Panc1 (cell line): ENCODE measurements around the gene DAB1. TPM values are rescaled to one million over a fixed set of nuclear protein-coding genes. Genes with fewer than 3 reads are reported as not detected.

Experiments used
- ATAC-seq: fragments of 200-7000 bp; cut with Tn5 transposase; 2 replicates; pipeline ENCODE4 v1.9.1; 2020; ENCODE audit warnings: mild to moderate bottlenecking, moderate library complexity
- BruUV-seq: library from RNA; stranded (reverse); fragments of 400-500 nt; replicated peaks from 2 replicates; lab custom pipeline; 2021; lab: Mats Ljungman, UMichigan
- CTCF ChIA-PET: fragments of 300-600 bp; sonication (Branson Sonifier 250); formaldehyde crosslinking; loops from one replicate; lab custom pipeline; 2022; ENCODE audit warnings: antibody characterized with exemption; lab: Charles Lee
- POLR2A ChIA-PET: fragments of 300-600 bp; sonication (Branson Sonifier 250); formaldehyde crosslinking; loops from one replicate; lab custom pipeline; 2022; ENCODE audit warnings: antibody characterized with exemption; lab: Charles Lee
- DNase-seq: peaks from one replicate; pipeline ENCODE4 v3.0.0-alpha.2; 2010; ENCODE audit warnings: low read depth, low spot score
- H3K27ac ChIP-seq: 2 replicates; pipeline ENCODE4 v1.5.1; 2011; ENCODE audit warnings: mild to moderate bottlenecking, low read length, inconsistent platforms
- H3K27me3 ChIP-seq: fragments of 200-500 bp; sonication (Bioruptor generic); 2 replicates; pipeline ENCODE4 v1.6.0; 2014; ENCODE audit warnings: low read length, inconsistent platforms; ENCODE audit not compliant: control insufficient read depth, insufficient read depth
- H3K36me3 ChIP-seq: fragments of 200-500 bp; sonication (Bioruptor generic); 2 replicates; pipeline ENCODE4 v1.5.1; 2014; ENCODE audit warnings: inconsistent platforms, mild to moderate bottlenecking, low read length, moderate library complexity; ENCODE audit not compliant: control insufficient read depth, insufficient read depth
- H3K4me1 ChIP-seq: 2 replicates; pipeline ENCODE4 v1.5.1; 2011; ENCODE audit warnings: inconsistent platforms, mild to moderate bottlenecking, low read length, moderate library complexity; ENCODE audit not compliant: control insufficient read depth, insufficient read depth
- H3K4me3 ChIP-seq, 2 experiments: 2 replicates each; pipeline ENCODE4 v1.5.1; 2011 to 2012; ENCODE audit warnings: low read depth in 2 of 2, low read length in 2 of 2, mild to moderate bottlenecking in 2 of 2, inconsistent platforms in 1 of 2, moderate library complexity in 1 of 2
- H3K9me3 ChIP-seq: fragments of 200-500 bp; sonication (Bioruptor generic); 2 replicates; pipeline ENCODE4 v1.5.1; 2014; ENCODE audit warnings: low read depth, mild to moderate bottlenecking, inconsistent platforms, low read length, moderate library complexity; ENCODE audit not compliant: control insufficient read depth, insufficient read depth
- POLR2AphosphoS5 ChIP-seq: IDR thresholded peaks from 2 replicates; pipeline ENCODE4 v1.6.1; 2012; ENCODE audit warnings: mild to moderate bottlenecking, low read depth, low read length, moderate library complexity
- SIN3A ChIP-seq: IDR thresholded peaks from 2 replicates; pipeline ENCODE4 v1.6.1; 2012; ENCODE audit warnings: low read depth, mild to moderate bottlenecking, low read length, moderate library complexity, borderline replicate concordance; ENCODE audit not compliant: insufficient read depth
- TCF7L2 ChIP-seq: IDR thresholded peaks from 2 replicates; pipeline ENCODE4 v1.6.1; 2011; ENCODE audit warnings: mild to moderate bottlenecking, low read depth, low read length, inconsistent platforms
- in situ Hi-C: cut with HindIII; loops from 2 replicates; pipeline ENCODE4 v1.10.0; 2016; ENCODE audit warnings: low sequenced_read_pairs, low pct_unique_long_range_greater_than_20kb
- intact Hi-C: fragments of 100-400 bp; cut with micrococcal nuclease; formaldehyde crosslinking; loops from one replicate; pipeline ENCODE4 v1.10.0; 2022; ENCODE audit not compliant: unreplicated experiment
- total RNA-seq: library from RNA; stranded (reverse); gene quantifications from one replicate; pipeline ENCODE4 v1.2.1, GENCODE V29; 2021; ENCODE audit not compliant: unreplicated experiment
- TF ChIP-seq, protein P1 (sequence below), 2 experiments: IDR thresholded peaks; 2 replicates each; pipeline ENCODE4 v1.6.1; 2011 to 2012; ENCODE audit warnings: low read depth in 2 of 2, control low read depth in 1 of 2, low read length in 1 of 2, mild to moderate bottlenecking in 1 of 2, moderate library complexity in 1 of 2; ENCODE audit not compliant: insufficient read depth in 1 of 2
- TF ChIP-seq, protein P2 (sequence below): fragments of 450-650 bp; IDR thresholded peaks from 2 replicates; pipeline ENCODE4 v1.5.1; 2017; ENCODE audit warnings: mild to moderate bottlenecking

The DAB1 gene
- total RNA-seq, 1 experiment from 2014 or later = 0.05 TPM

DNA sequence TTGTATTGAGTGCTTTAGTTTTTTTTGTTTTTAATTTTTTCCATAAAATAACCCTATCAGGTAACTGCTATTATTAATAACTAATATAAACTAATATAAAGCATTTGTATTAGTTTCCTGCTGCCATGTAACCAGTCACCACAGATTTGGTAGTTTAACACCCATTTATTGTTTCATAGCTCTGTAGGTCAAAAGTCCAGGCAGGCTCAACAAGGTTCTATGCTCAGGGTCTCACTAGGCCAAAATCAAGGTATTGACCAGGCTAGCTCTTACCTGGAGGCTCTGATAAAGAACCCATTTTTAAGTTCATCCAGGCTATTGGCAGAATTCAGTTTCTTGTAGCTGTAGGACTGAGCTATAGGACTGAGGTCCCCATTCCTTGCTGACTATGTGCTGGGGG is 189.4 kb downstream of the DAB1 start:
- TF ChIP-seq, protein P1, sequence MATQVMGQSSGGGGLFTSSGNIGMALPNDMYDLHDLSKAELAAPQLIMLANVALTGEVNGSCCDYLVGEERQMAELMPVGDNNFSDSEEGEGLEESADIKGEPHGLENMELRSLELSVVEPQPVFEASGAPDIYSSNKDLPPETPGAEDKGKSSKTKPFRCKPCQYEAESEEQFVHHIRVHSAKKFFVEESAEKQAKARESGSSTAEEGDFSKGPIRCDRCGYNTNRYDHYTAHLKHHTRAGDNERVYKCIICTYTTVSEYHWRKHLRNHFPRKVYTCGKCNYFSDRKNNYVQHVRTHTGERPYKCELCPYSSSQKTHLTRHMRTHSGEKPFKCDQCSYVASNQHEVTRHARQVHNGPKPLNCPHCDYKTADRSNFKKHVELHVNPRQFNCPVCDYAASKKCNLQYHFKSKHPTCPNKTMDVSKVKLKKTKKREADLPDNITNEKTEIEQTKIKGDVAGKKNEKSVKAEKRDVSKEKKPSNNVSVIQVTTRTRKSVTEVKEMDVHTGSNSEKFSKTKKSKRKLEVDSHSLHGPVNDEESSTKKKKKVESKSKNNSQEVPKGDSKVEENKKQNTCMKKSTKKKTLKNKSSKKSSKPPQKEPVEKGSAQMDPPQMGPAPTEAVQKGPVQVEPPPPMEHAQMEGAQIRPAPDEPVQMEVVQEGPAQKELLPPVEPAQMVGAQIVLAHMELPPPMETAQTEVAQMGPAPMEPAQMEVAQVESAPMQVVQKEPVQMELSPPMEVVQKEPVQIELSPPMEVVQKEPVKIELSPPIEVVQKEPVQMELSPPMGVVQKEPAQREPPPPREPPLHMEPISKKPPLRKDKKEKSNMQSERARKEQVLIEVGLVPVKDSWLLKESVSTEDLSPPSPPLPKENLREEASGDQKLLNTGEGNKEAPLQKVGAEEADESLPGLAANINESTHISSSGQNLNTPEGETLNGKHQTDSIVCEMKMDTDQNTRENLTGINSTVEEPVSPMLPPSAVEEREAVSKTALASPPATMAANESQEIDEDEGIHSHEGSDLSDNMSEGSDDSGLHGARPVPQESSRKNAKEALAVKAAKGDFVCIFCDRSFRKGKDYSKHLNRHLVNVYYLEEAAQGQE (IDR thresholded peaks at IDR 0.05; ENCODE audit: insufficient read depth in 1 of 2, low read depth in 2 of 2, low read length in 1 of 2) = no peak
- TF ChIP-seq POLR2AphosphoS5 = no peak
- TF ChIP-seq, protein P2, sequence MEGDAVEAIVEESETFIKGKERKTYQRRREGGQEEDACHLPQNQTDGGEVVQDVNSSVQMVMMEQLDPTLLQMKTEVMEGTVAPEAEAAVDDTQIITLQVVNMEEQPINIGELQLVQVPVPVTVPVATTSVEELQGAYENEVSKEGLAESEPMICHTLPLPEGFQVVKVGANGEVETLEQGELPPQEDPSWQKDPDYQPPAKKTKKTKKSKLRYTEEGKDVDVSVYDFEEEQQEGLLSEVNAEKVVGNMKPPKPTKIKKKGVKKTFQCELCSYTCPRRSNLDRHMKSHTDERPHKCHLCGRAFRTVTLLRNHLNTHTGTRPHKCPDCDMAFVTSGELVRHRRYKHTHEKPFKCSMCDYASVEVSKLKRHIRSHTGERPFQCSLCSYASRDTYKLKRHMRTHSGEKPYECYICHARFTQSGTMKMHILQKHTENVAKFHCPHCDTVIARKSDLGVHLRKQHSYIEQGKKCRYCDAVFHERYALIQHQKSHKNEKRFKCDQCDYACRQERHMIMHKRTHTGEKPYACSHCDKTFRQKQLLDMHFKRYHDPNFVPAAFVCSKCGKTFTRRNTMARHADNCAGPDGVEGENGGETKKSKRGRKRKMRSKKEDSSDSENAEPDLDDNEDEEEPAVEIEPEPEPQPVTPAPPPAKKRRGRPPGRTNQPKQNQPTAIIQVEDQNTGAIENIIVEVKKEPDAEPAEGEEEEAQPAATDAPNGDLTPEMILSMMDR = no peak
- TF ChIP-seq SIN3A = no peak
- TF ChIP-seq TCF7L2 = no peak
- POLR2A ChIA-PET = no interaction called here
- no peak overlapping the region for H3K27ac ChIP-seq
- intact Hi-C loops (no loop called here), in situ Hi-C loops (no loop called here)
- no peaks in the 10 kb centered on the region for H3K27me3 ChIP-seq
- H3K4me1 ChIP-seq = no peaks in the 10 kb centered on the region
- no peak for ATAC-seq
- H3K4me3 ChIP-seq = no peak overlapping the region
- H3K9me3 ChIP-seq = no peaks in the 10 kb centered on the region
- no peaks in the 10 kb centered on the region for H3K36me3 ChIP-seq
- BruUV-seq = no TSS peak
- DNase-seq = no peak
- CTCF ChIA-PET = no interaction called here

DNA sequence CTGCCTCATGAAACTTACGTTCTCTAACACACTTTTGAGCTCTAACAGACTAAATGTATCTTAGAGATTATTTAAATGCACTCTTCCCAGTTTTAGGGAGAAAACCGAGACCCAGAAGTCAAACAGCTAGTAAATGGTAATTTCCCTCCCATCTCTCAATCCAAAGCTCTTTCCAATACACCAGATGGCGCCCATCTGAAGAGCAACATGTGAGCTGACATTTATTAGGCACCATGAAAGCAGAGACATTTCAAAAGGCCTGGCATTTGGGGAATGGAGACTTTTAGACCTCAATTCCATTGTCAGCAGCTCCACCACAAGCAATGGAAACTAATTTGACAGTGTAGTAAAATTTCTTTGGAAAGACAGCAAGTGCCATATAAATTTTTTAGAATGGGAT is 191.4 kb downstream of the DAB1 start:
- in situ Hi-C loops (no loop called here), intact Hi-C loops (no loop called here)
- DNase-seq (no peak), ATAC-seq (no peak)
- Histone ChIP-seq H3K27me3 (no peaks in the 10 kb centered on the region), H3K4me3 (no peak overlapping the region), H3K27ac (no peak overlapping the region), H3K9me3 (no peaks in the 10 kb centered on the region), H3K36me3 (no peaks in the 10 kb centered on the region), H3K4me1 (no peaks in the 10 kb centered on the region)
- BruUV-seq = no TSS peak
- no peak for TF ChIP-seq SIN3A
- TF ChIP-seq, protein P2 = peak; percentile 31; the same call in 1 of the 2 replicates
- POLR2A ChIA-PET = no interaction called here
- CTCF ChIA-PET = no interaction called here

DNA sequence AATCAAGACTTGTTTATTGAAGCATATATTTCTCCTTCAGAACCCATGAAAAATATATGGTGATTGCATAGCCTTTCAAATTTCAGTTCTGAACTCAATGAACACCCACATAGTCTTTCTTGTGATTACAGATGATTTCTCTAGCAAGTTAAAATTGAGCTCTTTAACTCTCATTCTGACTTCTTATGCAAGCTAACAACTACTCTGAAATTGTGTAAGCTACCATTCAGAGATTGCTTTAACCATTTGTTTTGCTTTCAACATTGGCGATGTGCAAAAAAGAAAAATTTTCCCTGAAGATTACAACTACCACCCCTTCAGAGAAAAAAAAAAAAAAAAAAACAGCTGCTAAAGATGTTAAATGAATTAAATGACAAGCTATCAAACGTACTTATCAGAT is 193.9 kb downstream of the DAB1 start:
- CTCF ChIA-PET = no interaction called here
- BruUV-seq = no TSS peak
- Histone ChIP-seq H3K27ac (no peak overlapping the region), H3K27me3 (no peaks in the 10 kb centered on the region), H3K4me3 (no peak overlapping the region), H3K36me3 (no peaks in the 10 kb centered on the region), H3K9me3 (no peaks in the 10 kb centered on the region), H3K4me1 (no peaks in the 10 kb centered on the region)
- POLR2A ChIA-PET = no interaction called here
- in situ Hi-C loops = no loop called here
- DNase-seq = no peak
- intact Hi-C loops = no loop called here
- no peak for ATAC-seq
- TF ChIP-seq POLR2AphosphoS5 (no peak), SIN3A (no peak), TCF7L2 (no peak)
- TF ChIP-seq, protein P2 = no peak
- TF ChIP-seq, protein P1 (IDR thresholded peaks at IDR 0.05; ENCODE audit: insufficient read depth in 1 of 2, low read depth in 2 of 2, low read length in 1 of 2) = no peak
